ENCODE data around the gene NNMT.

The NNMT gene

DNA sequence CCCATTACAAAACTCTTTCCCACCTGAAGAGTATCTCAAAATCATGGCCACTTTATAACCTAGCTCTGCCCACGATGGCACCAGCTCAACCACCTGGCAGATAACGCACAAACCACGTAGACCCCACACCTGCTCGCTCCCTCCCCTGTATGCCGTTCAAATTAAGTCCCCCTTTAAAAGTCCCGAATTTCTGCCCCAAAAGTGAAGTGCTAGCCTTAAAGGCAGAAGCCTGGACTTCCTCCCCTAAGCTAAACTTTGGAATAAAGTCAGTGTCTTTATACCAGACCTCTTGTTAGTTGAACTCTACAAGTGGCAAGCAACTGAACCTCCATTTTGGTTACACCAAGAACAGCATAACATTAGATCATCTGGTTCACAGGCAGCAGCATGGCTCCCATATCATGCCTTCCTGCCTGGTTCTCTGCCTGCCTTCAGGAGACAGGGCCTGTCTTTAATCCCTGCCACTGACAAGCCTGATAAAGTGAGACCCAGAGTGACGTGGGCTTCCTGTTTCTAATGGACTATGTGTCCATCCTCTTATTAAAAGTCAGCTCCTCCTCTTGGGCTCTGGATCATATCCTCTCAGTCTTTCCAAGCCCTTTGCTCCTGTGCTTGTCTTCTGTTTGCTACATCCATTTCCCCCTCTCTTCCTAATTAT lies 32.6 kb upstream of the NNMT start:
- DNase-seq = no peak

DNA sequence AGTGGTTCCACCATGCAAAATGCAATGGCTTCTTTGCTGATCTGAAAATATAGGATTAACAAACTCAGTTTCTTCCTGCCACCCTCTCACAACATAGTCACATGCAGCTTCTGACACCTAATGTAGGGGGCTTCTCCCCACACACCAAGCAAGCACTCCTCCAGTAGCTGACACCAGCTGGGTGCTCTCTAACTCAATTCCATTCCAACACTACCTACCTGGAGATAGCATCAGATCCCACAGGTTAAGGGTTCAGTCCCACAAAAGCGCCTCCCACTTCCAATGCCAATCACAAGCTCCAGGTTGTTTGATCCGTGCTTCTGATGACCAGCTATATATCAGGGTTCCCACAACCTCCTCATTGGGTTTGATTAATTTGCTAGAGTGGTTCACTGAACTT lies 31.8 kb upstream of the NNMT start:
- DNase-seq = peak; percentile 18

DNA sequence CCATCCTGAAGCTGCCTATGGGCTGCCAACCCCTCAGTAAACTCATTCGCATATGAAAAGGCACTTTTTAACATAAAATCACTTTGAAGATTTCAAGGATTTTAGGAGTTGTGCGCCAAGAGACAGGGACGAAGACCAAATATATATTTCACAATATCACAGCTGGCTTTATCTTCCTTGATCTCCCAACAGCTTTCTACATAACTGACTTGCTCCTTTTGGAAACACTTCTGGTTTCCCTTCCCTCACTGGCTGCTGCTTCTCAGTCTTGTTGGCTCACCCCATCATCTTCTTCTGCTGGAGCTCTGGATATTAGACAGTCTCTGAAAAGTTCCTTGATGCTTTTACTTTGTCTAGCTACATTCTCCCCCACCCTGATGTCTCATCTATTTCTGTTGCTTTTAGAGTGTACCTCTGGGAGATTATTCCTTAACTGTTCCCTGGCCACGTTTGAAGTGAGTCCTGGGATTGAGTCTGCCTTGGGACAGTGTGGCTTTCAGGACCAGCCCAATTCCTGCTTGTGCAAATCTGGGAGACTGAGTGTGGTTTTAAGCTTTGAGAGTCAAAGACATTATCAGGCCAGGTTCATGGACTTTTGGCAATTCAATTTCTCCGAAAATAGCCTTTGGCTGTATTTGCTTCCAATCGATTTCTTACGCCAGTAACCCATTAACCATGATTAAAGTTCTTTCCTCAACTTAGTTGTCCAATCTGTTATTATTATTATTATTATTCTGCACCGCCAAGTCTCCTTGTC lies 30.9 kb upstream of the NNMT start:
- peak; percentile 17 for DNase-seq

DNA sequence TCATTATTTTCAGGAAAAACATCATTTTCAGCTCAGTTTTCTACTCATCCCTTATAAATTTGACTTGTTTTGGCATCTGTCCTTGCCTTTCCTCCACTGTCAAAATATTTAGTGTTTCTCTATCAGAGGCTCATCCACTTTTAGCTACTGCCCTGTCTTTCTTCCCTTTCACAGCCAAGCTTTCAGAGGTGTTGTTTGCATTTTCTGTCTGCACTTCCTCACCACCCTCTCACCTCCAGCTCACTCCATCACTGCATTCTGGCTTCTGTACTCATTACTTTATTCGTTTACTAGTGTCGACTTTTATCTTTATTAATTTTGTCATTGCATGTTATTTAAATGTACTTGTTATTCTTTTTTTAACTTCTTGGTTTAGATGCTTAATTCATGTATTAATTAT lies 26.7 kb upstream of the NNMT start:
- DNase-seq = no peak

DNA sequence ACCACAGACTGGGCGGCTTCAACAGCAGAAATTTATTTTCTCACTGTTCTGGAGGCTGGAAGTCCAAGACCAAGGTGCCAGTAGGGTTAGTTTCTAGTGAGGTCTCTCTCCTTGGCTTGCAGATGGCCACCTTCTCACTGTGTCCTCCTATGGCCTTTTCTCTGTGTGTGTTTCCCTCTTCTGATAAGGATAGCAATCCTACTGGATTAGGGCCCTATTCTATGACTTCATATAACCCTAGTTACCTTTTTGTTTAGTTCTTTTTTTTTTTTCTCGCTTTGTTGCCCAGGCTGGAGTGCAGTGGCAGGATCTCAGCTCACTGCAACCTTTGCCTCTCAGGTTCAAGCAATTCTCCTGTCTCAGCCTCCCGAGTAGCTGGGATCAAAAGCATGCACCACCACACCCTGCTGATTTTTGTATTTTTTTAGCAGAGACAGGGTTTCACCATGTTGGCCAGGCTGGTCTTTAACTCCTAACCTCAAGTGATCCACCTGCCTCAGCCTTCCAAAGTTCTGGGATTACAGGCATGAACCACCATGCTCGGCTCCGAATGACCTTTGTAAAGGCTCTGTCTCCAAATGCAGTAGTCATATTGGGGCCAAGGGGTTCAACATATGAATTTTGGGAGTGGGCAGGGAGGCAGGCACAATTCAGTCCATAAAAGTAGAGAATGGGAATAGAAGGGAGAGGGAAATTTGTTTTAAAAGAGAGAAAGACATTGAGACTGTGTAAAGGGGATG lies 25.5 kb upstream of the NNMT start:
- DNase-seq = no peak

DNA sequence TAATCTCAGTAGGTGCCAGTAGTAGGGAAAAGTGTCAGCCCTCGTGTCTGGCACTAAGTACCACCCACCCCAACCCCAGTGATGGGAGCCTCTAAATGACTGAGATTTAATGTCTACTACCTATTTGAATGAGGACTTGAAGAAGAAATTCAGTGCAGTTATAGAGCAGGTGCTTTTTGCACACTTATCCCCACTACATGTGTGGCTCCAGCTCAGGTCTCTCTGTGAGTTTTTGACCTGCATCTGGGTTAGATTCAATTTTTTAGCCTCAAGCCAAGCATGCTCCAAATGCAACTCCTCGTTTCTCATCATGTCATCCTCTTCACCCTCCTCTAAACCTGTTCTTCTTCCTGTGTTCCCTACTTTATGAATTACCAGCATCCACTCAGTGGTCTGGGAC lies 24.9 kb upstream of the NNMT start:
- DNase-seq = no peak

DNA sequence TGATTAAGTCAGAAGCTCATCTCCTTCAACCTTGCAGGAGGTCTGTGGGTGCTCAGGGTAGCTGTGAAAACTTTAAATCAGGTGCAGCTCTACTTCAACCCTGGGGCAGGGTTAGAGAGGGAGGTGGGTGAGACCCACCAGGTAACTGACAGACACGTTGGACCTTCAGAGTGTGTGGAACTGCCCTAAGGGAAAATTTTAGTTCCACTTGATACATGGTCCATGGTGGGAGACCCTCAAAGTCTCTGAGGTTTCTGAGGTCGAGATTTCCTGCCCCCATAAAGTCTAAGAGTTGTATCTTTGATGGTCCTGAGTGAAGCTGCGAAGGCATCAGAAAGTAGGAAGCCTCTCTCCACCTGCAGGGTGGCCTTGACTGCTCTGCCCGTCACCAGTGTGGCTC lies 23.9 kb upstream of the NNMT start:
- no peak for DNase-seq

DNA sequence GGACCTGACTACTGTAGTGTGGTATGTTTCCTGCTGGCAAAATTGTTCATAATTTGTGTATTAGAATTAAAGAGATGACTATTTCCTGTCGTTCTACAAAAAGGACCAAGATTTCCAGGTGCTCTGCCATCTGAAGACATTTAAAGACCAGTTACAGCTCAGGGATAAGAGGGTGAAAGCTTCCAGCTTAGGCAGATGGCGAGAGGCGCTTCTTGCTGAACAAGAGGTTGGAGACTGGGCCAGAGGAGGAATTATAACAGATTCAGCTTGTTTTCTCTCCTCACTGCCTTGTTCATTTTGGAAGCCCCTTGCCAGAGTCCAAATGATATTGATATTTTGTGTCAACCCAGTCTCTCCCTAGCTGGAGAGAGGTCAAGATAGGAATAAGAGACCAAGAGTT lies 23.1 kb upstream of the NNMT start:
- DNase-seq = no peak

DNA sequence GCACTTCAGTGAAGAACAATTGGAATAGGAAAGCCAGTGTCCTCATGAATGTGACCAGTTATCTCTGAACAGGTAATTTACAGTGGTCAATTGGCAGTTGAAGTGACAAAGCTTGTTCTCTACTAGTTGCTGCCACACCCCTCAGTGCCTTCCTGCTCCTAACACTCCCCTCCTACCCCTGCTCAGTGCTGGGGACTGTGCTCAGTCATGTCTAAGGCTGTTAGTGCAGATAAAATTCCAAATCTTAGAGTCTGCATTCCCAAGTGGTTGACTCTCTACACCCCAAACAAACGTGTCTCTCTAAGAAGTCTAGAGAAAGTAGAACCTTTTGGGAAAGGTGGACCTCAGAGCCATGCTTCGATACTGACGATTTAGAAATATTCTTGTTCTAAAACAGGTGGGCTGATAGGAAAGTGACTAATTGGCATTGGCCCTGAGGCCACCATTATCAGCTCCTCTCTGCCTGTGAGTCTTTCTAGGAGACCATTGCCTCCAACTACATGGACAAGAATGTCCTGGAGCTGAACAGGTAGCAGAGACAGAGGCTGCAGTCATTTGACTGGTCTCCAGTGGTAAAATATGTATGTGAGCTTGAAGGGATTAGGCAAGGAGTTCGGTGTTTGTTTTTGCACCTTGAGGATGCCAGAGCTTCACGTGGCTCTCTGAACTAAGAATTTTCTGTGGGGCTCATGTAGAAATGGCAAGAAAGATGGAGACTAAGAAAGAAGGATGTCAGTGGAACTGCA lies 22.1 kb upstream of the NNMT start:
- no peak for DNase-seq

DNA sequence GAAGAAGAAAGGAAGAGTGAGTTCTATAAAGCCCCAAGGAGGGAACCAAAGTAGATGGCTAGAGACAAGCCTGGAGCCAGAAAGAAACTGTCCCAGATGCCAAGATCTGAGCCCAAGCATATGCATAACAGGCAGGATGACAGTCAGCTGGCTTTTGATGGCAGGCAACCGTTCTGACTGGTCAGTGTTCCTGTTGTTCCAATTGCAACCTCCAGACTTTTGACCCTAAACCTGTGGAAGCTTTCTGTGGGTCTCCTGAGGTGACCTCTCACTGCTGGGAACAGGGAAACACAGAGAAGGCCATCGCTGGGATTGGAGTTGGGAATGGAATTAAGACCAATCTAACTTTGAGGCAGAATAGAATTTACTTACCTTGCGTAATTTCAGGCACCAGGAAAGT lies 21.6 kb upstream of the NNMT start:
- DNase-seq = no peak

DNA sequence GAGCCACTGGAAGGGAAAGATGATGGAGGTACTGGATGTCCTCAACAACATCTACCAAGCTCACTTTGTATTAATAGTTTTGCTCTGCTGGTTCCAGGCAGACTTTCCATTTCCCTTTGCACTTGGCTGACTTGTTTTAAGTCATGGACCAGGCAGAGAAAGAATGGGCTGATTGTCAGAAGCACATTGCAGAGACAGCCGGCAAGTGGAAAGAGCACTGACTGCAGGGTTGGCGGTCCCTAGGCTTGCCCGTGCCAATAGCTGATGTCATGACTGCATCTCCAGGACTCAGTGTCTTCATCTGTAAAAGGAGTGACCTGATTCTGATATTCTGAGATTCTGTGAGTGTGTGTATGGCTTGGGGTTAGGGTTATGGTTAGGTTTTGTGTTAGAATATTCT lies 20.9 kb upstream of the NNMT start:
- no peak for DNase-seq

DNA sequence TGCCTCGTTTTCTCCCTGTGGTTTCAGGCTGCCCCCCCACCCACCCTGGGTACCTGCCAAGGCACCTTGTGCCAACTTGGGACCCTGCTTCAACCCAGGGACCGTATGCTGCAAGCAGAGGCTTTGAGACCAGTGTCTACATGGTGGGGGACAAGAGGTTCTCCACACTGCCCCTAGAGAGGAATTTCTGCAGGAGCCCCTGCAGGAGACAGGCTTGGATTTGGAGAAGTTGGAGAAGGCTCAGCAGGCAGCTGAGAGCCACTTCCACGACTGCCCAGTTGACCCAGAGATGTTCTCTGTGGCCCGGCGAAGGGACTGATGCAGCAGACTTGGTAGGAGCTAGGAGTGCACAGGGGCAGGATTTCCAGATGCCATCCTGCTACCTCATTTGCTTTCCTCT lies 20.1 kb upstream of the NNMT start:
- peak; percentile 50 for DNase-seq

DNA sequence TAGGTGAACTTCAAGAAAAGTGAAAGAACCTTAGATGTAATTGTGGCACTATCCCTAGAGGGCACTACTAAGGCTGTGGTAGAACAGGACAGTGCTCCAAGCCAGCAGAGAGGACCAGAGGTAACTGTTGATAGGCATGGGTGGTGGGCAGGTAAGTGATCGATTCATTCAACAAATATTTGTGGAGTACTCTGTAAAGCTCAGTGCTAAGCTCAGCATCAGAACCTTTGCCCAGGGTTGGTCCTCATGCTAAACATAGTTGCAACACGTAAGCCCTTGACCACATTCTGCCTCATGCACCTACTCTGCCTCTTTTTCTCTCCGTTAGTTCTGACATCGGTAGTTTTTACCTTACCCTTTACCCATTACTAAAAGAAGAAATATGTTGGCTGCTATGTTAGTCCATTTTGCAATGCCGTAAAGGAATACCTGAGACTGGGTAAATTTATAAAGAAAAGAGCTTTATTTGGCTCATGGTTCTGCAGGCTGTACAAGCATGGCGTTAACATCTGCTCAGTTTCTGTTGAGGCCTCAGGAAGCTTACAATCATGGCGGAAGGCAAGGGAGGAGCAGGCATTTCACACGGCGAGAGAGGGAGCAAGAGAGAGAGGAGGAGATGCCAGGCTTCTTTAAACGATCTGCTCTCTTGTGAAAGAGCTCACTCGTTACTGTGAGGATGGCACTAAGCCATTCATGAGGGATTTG lies 18.4 kb upstream of the NNMT start:
- DNase-seq = no peak

DNA sequence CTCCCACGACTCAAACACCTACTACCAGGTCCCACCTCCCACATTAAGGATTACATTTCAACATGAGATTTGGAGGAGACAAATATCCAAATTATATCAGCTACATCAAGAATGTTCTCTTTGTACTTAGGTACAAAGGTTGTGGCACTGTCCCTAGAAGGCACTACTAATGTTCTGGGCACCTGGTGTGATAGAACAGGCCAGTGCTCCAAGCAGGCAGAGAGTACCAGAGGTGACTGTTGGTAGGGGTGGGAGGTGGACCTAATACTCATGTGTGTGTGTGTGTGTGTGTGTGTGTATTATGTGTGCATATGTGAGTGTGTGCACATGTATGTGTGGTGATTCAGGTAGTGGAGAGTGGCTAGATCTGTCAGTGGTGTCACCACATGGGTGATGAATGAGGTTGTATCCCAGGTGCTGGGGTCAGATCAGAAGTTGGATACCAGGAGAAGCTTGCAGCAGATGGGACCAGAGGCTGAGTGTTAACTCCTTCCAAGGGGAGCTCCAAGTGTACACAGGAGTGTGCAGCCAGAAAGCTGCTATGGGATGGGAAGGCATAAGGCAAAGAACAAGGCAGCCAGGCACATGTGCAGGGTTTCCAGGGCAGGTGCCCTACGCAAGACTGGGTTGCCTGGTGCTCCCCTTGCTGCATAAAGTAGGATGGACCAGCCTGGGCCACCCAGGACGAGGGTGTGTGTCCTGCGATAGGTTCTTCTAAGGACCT lies 17.7 kb upstream of the NNMT start:
- no peak for DNase-seq

DNA sequence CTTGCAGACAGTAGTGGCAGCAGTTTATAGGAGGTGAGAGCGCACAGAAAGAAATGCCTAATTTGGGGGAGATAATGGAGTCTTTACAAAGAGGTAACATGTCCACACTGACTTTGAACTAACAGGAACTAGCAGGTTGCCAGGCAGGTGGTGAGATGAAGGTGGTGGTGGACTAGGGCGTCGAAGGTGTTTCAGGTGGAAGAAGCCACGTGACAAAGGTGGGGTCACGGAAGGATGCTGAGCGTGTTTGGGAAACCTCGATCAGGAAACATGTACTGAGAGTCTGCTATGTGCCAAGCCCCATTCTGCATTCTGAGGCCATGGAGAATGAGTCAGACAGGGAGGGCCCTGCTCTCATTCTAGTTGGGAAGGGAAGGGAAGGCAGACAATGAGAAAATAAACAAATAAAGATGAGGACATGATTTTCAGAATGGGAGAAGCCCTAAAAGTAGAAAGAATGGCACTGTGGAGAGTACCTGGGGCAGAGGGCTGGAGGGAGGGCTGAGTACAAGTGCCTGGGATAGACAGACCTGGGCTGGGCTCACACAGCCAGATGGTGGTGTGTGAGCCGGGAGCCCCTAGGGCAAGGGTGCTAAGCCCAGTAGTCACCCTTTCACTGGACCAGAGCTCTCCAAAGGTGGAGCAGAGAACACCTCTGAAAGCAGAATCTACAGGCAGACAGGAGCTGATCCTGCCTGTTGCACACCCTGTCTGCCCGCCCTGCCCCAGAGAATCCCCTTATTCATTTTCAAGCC lies 16.2 kb upstream of the NNMT start:
- no peak for DNase-seq

DNA sequence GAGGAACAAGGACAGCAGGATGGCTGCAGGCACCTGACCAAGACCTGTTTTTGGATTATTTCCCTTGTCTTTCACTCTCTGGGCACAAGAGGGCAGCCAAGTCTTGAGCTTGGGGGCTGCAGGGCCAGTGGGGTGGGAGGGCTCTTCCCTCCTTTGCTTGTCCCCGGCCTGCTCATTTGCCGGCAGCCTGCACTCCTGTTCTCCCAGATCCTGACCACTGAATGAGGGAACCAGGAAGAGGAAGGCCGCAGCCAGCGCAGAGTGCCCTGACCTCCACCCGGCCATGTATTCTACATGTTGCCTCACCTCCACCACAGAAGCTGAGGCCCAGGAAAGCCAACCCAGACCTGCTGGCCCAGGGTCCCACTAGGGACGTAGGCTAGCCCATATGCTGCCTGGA lies 15.5 kb upstream of the NNMT start:
- peak; percentile 95 for DNase-seq

DNA sequence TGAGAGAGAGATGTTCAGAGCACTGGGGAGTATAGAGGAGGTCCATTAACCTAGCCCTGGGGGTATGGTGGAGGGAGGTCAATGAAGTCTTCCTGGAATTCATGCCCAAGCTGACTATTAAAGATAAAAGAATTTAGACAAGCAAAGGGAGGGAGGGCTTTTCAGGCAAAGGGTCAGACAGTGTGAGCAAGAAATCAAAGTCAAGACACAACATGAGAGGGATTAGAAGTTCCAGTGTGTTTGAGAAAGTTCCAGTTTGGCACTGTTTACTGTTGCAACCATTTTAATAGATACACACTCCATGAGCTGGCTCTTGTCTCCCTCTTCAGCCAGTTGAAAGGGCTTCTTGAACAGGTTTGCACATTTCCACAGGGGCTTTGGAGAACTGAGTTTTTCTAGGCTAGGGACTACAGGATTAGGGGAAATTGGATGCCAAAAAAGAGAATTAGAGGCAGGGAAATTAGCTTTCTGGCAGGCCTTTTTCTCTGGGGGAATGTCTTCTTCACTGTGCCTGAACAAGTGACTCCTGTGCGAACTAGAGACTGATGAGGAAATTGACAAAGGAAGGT lies 14.7 kb upstream of the NNMT start:
- no peak for DNase-seq

DNA sequence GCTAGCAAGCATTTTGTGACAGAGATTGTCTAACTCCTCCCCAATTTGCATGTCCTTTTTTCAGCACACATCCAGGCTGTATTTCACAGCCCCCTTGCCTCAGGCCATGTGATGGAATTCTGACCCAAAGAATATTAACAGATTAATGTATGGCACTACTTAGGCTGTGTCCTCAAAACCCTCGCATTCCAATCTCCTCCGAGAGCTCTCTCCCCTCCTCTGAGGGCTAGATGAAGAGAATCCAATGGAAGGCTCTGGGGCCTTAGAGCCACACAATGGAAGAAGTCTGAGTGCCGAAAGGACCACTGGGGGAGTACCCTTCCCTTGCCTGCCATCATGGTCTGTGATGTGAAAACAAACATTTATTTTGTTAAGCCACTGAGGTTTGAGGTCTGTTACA lies 13.7 kb upstream of the NNMT start:
- DNase-seq = no peak

DNA sequence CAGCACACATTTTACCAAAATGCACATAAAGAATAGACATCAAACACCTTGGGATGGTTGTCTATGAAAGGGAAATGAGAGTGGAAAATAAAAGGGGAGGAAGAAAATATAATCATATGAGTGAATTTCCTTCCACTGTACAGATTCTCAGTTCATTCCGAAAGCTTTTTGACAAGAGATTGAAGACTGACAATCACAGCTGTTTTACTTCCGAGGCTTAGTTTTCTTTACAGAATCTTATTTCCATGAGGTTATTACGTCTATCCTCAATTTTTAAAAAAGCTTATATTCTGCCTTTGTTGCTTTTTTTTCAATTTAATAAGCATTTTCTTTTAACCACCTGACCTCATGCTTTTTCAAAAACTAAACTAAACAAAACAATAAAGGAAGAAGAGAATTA lies 12.8 kb upstream of the NNMT start:
- no peak for DNase-seq

DNA sequence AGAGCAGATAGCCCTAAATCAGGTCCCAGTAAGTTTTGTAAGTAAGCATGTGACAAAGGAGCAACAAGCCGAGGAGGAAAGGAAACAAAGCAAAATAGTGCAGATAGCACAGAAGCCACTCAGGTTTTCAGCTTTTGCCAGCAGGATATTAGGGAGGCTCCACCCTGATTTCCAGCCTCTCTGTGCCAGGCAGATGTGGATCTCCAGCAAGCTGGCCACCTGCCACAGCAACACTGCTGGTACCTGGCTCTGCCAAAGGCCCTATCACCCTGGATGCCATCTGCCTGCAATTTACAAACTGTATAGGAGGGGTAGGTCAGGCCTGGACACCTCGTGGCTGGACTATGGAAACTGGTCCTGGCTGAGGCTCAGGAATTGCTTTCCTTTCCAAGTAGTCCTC lies 12.2 kb upstream of the NNMT start:
- no peak for DNase-seq

DNA sequence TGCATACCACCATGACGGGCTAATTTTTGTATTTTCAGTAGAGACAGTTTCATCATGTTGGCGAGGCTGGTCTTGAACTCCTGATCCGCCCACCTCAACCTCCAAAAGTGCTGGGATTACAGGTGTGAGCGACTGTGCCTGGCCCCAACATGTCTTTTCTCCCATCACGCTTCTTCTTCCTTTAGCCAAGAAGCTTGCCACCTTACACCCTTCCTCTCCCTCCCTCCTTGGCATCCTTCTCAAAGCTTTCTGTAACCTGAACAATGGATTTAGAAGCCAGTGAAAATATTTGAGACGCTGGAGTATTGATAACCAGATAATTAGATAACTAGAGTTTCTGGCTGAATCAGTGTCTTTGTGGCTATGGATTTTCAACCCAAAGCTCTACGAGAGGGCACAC lies 11.3 kb upstream of the NNMT start:
- DNase-seq = no peak
